Mucosa of descending colon (tissue), 3 donors: Measurements from ENCODE around the gene MAML2. TPM values are rescaled to one million over a fixed set of nuclear protein-coding genes. Genes with fewer than 3 reads are reported as not detected.

ENCODE experiments used
- ATAC-seq: fragments of 200-7000 bp; cut with Tn5 transposase; one replicate; pipeline ENCODE4 v1.9.1; 2020; ENCODE audit warnings: mild to moderate bottlenecking, moderate library complexity
- DNase-seq, 3 donors: peaks; one replicate each; pipeline ENCODE4 v3.0.0-alpha.2; 2020
- H3K36me3 ChIP-seq: fragments of 200-600 bp; one replicate; pipeline ENCODE4 v1.8.0; 2021; ENCODE audit warnings: low read depth, mild to moderate bottlenecking
- H3K4me1 ChIP-seq: fragments of 200-600 bp; one replicate; pipeline ENCODE4 v1.8.0; 2021; ENCODE audit warnings: low read depth, mild to moderate bottlenecking
- H3K4me3 ChIP-seq: fragments of 200-600 bp; one replicate; pipeline ENCODE4 v1.8.0; 2021; ENCODE audit warnings: mild to moderate bottlenecking
- H3K9me3 ChIP-seq: fragments of 200-600 bp; one replicate; pipeline ENCODE4 v1.8.0; 2021; ENCODE audit warnings: mild to moderate bottlenecking
- intact Hi-C, 2 donors: fragments of 100-400 bp; cut with DNase I in 1 of 2; cut with micrococcal nuclease in 1 of 2; formaldehyde crosslinking; loops; one replicate each; pipeline versions ENCODE4 v1.11.0 to v1.11.1; 2022; cut with DNase I, micrococcal nuclease
- total RNA-seq, 3 donors: library from RNA; stranded (reverse); fragmentation: NEBNext Ultra II Directional in 2 of 3; extraction: Animal tissue kit (Norgen Biotek cat#: 25700) in 2 of 3; gene quantifications; one replicate each; pipeline versions ENCODE4 v1.2.1 to v1.2.4, GENCODE V29; 2021 to 2023
- TF ChIP-seq, protein P1 (sequence below): fragments of 200-600 bp; IDR thresholded peaks from one replicate; pipeline ENCODE4 v1.8.0; 2022; ENCODE audit warnings: antibody characterized with exemption, mild to moderate bottlenecking
- donor health status: DM: no; HTN: no; CAD: no; lungs with moderate emphysema.
- donor health status: DM: no; HTN: no; CAD: no.
- donor health status: DM: no; HTN: yes; CAD: no.

The MAML2 gene
- total RNA-seq, 3 donors from 2014 or later, result 15.2 to 26.4 (median 15.8) TPM

DNA sequence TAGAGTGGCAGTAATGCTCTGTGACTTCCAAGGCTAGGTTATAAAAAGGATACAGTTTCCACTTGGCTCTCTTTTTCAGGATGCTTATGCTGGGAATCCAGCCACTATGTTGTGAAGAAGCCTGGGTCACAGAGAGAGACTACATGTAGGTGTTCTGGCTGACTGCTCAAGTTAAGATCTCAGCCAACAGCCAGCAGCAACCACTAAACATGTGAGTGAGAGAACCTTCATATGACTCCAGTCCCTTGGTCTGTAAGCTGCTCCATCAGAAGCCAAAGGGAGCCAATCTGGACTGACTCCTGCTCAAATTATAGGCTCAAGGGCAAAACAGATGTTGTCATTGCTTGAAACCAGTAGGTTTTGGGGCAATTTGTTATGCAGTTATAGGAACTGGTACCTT lies 162.7 kb downstream of the MAML2 start:
- H3K36me3 ChIP-seq, result no peaks in the 10 kb centered on the region
- no peaks in the 10 kb centered on the region for H3K4me1 ChIP-seq
- H3K4me3 ChIP-seq, result no peak overlapping the region
- intact Hi-C loops, result no loop called here
- TF ChIP-seq, protein P1, sequence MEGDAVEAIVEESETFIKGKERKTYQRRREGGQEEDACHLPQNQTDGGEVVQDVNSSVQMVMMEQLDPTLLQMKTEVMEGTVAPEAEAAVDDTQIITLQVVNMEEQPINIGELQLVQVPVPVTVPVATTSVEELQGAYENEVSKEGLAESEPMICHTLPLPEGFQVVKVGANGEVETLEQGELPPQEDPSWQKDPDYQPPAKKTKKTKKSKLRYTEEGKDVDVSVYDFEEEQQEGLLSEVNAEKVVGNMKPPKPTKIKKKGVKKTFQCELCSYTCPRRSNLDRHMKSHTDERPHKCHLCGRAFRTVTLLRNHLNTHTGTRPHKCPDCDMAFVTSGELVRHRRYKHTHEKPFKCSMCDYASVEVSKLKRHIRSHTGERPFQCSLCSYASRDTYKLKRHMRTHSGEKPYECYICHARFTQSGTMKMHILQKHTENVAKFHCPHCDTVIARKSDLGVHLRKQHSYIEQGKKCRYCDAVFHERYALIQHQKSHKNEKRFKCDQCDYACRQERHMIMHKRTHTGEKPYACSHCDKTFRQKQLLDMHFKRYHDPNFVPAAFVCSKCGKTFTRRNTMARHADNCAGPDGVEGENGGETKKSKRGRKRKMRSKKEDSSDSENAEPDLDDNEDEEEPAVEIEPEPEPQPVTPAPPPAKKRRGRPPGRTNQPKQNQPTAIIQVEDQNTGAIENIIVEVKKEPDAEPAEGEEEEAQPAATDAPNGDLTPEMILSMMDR, result no peak
- H3K9me3 ChIP-seq, result no peaks in the 10 kb centered on the region
- no peak for DNase-seq
- no peak for ATAC-seq

DNA sequence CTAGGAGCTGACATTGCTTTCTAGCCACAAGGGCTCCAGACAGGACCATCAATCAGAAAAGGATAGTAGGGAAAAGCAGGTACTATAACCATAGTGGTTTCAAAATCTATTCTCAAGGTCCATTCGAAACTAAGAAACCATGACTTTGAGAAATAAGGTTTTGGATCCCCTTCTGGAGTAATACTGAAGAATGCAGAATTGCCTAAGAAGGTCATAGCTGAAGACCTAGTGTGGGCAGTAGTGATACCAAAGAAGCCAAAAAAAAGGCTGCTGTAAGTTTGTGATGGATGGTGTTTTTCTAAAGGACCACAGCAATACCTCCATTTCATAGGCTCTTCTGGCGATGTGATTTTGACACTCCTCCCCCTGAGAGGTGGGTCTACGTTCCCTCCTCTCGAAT lies 163.1 kb downstream of the MAML2 start:
- no peak for DNase-seq
- intact Hi-C loops, result no loop called here
- TF ChIP-seq, protein P1, result no peak
- H3K4me1 ChIP-seq, result no peaks in the 10 kb centered on the region
- no peak overlapping the region for H3K4me3 ChIP-seq
- H3K9me3 ChIP-seq, result no peaks in the 10 kb centered on the region
- no peak for ATAC-seq
- H3K36me3 ChIP-seq, result no peaks in the 10 kb centered on the region

DNA sequence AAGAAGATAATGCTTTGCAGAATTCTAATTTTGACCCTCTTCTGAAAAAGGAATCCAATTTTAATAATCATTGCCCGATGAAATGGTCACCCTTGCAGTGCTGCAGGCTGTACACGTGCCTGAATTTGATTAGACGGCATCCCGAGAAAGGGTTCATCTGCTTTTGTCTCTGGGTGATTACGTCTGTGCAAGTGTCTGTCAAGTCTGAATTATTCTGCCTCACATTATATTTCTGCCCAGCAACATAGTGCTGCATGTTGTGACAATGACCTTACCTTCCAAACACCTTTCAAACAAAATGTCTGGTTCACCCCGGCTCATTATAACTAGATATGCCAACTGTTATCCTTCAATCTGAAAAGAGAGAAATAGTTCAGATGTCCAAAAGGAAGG lies 164.1 kb downstream of the MAML2 start:
- intact Hi-C loops, result no loop called here
- TF ChIP-seq, protein P1, result no peak
- H3K9me3 ChIP-seq, result no peaks in the 10 kb centered on the region
- DNase-seq, result no peak
- H3K4me3 ChIP-seq, result no peak overlapping the region
- ATAC-seq, result no peak
- no peaks in the 10 kb centered on the region for H3K36me3 ChIP-seq
- H3K4me1 ChIP-seq, result no peaks in the 10 kb centered on the region

DNA sequence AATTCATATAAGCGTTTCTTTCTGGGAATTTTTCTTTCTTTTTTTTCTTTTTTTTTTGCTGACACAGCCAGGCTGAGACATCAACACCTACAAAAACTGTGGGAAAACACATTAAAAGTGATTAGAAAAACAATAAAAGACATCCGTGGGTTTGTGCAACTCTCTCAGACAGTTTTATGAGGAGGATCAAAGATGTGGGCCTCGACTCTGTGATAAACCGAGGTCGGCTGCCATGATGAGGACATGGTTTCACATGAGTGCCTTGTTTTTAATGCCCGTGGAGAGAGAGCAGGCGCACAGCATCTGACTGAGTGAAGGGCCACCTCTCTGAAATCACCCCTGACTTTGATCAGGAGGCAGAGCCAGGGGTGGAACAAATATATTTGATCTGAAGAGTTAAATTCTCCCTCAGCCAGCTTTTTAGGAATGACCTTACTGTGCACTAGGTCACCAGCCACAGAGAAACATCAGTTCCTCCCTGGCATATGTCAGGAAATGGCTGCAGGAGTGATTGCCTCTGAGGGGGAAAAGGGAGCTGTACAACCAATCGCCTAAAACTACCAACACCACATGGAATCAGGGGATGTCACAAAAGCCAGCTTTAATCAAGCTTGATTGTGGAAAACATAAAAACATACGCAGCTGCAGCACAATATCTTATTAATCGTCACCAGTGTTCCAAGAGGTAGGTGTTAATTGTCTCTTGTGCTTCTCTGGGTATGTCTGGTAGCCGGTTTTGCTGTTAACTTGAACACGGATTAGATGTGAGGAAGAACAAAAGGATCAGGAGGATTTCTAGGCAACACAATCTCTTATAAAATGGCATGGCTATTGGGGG lies 164.7 kb downstream of the MAML2 start:
- intact Hi-C loops, result no loop called here
- TF ChIP-seq, protein P1, result no peak
- no peaks in the 10 kb centered on the region for H3K36me3 ChIP-seq
- no peak for ATAC-seq
- H3K4me1 ChIP-seq, result no peaks in the 10 kb centered on the region
- no peak overlapping the region for H3K4me3 ChIP-seq
- DNase-seq, result no peak
- no peaks in the 10 kb centered on the region for H3K9me3 ChIP-seq

DNA sequence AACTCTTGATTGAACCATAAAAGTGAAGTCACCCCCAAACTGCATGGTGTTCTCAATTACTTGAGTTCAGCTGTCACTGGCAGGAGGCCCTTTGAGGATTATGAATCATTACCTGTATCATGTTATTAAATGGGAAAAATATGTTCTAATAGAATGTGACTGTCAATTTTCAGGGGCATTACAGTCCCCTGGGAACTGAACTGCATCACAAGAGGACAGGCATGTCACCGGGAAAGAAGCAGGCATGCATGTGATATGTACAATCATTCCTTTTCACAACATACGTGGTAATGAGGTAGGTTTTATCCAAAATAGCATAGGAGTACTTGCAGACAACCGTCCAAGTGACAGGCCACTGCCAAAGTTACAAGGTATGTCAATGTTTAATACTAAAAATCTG lies 165.8 kb downstream of the MAML2 start:
- Histone ChIP-seq H3K36me3 (no peaks in the 10 kb centered on the region), H3K4me1 (no peaks in the 10 kb centered on the region), H3K9me3 (no peaks in the 10 kb centered on the region), H3K4me3 (no peak overlapping the region)
- TF ChIP-seq, protein P1, result no peak
- DNase-seq, result no peak
- intact Hi-C loops, result no loop called here
- no peak for ATAC-seq
